ENCODE data around the gene PRDM8. TPM values are rescaled to one million over a fixed set of nuclear protein-coding genes. Genes with fewer than 3 reads are reported as not detected.

PRDM8 gene
- total RNA-seq, 1 donor from 2014 or later, result 0.50 TPM

GRCh38 chr4:80183250-80184052 lies 13.9 kb upstream of the PRDM8 start:
- no peak for DNase-seq (ENCODE audit: low read depth)

DNA sequence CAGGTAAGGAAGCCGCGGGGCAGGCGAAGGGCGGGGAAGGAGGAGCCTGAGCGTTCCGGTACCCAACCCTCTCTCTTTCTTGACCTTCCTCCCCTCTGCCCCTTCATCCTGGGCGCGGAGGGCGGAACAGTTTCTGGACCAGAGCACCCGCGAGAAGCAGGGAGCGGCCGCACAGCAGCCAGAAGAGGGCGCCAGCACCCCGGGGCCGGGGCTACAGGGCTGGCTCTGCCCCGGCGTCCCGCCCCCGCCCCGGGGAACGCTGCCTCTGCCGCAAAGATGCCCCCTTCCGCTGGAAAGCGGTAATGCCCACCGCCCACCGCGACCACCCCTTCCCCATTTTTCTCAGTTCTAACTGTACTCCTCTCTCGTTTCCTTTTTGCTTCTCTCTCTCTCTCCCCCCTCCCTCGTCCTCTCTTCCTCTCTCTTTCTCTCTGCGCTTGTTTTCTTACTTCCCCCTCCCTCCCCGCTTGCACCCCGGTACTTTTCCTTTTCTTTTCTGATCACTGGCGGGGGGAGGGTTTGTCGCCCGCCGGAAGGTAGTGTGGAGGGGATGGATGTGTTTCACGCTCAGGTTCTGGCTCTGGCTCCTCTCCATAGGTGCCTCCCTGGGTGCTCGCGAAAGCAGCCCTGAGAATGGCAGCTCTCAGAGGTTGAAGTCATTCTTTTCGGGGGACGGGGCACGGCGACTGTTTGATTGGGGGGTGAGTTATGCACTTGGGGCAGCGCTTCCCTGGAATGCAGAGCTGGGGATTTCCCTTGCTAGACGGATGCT lies 13.1 kb upstream of the PRDM8 start:
- DNase-seq (ENCODE audit: low read depth), result peak; percentile 27

DNA sequence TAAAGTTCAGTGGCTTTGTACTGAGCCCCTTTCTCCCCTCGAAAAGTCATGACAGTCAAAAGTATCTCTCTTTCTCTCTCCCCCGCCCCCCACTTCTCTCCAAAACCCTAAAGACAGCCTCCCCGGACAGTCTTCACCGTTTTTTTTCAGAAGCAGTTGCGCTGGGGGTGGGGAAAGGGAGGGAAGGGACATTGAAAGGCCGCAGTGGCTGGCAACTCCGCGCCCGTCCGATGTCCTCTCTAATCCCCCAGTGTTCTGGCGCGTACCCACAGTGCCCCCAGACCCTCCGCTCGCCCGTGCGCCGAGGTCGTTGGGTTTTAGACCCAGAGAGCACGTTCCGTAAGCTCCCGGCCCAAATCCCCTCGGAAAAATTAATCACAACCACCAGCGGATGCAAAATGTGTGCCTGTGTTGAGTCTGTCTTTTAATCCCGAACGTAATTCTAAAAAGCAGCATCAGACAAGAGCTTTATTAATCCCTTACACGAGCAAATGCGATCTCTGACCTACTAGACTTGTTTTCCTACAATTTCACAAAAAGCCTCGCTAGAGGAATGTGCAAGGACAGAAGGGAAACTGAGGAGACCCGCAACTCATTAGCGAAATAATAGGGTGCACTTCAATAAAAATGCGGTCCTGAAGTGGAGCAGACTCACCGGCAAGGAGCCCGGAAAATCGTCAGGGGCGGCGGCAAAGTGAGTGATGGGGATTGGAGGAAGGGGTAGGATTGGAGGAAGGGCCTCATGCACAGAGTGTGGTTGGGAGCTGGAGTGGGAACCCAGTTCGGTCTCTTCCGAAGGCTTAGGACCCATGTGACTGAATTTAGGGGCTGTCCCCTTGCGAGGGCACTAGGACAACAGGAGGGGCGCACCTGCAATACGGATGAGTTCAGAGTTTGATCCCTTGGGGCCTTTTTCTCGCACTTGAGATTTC lies 12.2 kb upstream of the PRDM8 start:
- no peak for DNase-seq (ENCODE audit: low read depth)

- DNase-seq (ENCODE audit: low read depth), result no peak
These were observed 11.3 kb upstream of the PRDM8 start for GRCh38 chr4:80185787-80186548.

GRCh38 chr4:80186676-80187075 lies 10.6 kb upstream of the PRDM8 start:
- DNase-seq (ENCODE audit: low read depth), result no peak

DNA sequence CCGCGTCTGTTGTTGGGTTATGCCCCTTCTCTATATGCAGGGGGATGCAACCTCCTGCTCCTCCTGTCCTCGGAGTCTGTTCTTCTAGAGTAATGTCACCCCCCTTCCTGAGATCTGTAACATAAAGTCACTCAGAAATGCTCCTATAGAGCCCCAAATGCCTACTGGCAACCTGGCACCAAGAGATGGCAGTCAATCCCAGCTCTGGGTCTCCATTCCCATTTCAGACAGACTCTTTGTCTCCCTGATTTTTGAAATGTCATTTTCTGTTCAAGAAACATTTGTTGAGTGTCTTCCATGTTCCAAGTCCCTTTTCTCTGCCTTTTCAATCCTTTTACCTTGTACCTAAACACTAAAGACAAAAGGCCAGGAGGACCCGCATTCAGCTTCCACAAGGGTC lies 9.6 kb upstream of the PRDM8 start:
- no peak for DNase-seq (ENCODE audit: low read depth)

- DNase-seq (ENCODE audit: low read depth), result no peak
These were observed 8.9 kb upstream of the PRDM8 start for GRCh38 chr4:80188457-80188800.

DNA sequence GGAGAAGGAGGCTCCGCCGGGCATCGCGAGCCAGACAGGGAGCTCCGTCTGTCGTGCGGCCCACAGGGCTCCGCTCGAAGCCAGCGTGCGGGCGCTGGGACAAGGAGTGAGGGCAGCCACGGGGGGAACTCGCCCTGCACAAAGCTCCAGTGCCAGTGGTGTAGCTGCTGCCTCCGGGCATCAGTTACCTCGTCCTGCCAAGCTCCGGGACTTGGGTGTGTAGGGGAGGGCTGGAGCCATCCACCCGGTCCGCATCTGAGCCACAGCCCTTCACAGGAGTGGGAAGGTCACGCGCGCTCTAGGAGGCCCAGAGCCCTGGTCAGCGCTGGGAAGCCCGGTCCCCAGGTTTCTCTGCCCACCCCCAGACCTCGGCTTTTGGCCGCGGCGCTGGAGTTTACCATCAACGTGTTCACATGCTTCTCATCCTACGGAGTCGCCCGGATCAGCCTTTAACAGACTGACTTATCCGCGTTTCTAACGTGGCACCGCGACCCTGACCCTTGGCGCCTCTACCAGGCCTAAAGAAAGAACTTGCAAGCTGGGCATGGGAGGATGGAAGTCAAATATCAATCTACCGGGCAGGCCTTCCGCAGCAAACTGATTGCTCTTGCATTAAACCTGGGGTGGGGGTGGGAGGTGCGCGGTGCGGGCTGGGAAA lies 8.4 kb upstream of the PRDM8 start:
- no peak for DNase-seq (ENCODE audit: low read depth)

- DNase-seq (ENCODE audit: low read depth), result no peak
These were observed 7.7 kb upstream of the PRDM8 start for GRCh38 chr4:80189581-80189955.

DNA sequence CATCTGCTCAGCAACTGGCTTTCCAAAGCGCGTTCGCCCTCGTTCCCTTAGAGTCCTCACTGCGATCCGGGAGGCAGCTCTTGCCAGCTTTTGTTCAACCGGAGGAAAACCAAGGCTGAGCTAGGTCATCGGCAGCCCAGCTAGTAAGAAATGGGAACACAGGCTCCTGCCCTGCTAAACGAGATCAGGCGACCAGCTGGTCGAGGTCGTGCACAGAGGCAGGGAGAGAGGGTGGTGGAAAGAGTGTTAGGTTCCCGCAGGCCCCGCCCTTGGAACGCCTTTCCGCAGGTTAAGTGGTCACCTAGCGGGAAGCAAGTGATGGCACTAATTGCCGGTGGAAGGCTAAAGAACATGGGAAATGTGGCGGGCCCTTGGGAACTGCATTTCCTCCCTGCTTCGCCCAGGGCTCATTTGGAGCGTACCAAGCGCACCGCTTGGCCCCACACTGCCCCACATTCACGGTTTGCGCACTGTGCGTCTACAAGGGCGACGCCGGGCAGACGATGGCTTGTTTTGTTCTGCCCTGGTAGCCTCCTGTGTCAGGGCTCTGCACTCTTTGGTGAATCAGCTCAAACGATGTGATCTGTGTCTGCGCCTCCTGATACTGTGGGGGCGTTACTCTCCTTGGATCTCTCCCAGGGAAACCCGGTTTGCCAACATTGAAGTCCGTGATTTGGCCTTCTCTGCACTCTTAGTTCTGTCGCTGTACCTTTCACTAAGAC lies 7.2 kb upstream of the PRDM8 start:
- DNase-seq (ENCODE audit: low read depth), result no peak

- no peak for DNase-seq (ENCODE audit: low read depth)
These were observed 4.9 kb upstream of the PRDM8 start for GRCh38 chr4:80192252-80192866.

DNA sequence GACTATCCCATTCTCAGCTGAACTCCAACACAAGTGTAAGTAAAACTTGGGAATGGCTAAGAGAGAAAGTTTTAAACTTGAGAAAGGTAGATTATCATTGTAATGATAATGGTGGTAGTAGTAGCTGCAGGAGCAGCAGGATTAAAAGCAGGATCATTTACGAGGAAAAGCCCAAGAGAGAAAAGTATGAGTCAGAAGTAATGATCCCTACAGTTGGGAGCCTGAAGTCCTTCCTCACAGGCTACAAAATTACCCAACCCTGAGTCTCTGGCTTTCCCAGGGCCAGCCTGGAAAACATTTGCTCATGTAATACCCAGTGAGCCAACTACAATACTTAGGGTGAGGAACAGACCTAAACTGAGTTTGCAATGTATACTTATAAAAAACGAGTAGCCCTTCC lies 4.4 kb upstream of the PRDM8 start:
- peak; percentile 87 for DNase-seq (ENCODE audit: low read depth)

GRCh38 chr4:80195441-80196140 lies 1.7 kb upstream of the PRDM8 start:
- no peak for DNase-seq (ENCODE audit: low read depth)

DNA sequence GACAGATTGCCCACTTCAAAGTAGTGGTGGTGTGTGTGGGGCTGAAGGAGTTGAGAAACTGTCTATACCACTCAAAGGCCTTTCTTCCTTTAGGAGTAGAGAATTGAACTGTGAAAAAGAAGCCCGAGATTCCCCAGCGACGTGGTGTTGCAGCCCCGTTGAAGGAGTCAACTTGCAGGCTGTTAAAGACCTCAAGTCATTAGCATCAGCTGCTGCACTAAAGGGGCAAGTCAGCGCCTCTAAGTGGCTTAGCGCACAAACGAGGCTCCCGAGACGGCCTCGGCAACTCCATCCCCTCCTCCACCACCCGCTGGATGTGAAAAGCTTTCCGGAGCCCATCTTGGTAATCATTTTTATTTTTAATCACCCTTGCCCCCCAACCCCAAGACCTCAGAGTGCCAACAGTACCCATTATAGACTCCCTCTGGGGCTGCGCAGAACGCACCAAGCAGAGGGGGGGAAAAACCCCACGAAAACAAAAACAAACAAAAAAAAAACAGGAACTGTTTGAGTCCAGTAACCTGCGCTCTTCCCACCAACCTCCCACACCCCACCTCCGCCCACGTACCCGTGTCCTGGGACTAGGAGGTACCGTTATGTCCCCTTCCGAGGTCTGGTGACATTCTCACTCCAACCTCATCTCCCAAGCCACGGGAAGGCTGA lies 913 bp upstream of the PRDM8 start:
- no peak for DNase-seq (ENCODE audit: low read depth)

DNA sequence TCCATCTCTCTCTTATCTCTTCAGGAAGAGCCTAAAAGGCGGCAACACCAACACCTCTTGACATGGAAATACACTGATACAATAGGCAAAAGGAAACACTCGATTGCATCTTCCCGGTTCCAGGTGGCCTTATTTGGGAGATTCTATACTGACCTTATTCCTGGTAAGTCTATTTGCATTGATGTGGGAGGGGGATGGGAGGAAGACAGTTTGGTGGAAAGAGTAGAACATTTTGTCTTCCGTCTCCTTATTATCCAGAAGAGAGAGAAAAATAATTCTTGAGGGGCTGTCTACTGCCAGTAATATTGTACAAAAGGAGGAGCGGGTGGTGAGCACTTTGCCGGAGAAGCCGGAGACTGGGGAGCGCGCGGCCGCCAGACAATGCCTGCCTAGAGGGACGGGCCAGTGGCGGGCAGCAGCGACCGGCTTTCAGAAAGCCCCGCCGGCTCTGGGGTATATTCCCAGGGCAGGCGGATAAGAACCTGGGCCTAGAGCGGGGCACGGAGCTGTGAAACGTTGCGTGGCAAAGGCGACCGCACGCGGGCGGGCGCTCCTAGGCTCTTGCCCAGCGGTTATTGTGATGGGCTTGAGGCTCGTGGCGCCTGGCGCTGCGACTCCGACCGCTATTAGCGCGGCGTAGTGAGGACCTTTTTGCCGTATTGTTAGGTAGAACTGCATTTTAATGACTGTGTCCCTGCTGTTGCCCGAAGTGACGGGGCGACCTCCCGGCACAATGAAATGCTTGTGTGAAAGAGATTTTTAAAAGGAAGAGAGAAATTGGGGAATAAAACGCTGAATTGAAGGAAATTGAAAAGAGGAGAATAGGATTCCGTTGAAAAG lies 518 bp downstream of the PRDM8 start:
- no peak for DNase-seq (ENCODE audit: low read depth)

DNA sequence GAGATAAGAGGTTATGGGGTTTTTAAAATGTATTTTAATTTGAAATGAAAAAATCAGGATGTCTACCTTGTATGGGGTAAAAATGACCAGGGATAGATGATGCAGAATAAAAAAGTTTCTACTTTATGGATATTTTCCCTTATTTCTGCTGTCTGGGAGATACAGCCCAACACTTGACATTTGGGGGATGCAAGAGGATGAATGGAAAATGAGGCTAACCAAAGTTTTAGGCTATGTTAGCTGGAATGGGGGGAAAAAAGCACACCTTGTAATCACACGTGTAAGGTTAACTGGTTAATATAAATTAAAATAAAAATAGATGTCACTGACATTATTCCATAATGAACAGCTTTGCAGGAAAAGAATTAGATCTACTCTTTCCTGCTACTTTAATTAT lies 1.1 kb downstream of the PRDM8 start:
- DNase-seq (ENCODE audit: low read depth), result no peak

DNA sequence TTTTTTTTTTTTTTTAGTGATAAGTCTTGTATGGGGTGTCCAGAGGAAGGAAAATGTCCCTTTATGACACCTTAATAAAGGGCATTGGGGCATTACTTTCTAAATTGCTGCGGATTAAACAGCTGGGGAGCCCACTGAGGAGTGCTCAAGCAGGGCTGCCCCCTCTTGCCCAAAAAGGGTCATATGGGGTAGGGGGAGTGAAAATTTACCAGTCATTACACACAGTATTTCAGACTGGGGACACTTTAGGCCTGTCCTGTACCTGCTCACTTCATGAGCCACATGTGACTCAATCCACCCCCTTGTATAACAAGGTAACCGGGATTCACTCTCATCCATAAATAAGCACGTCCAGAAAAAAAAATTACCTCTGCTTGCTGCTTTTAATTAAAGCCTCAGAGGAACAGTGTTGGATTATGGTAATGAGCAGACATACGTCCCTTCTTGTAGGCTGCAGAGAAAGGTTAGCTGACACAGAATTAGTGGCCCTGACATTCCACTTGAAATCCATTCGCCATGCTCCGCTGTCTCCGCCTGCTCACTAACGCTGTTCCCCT lies 1.8 kb downstream of the PRDM8 start:
- DNase-seq (ENCODE audit: low read depth), result no peak
